Skeletal muscle satellite cell (primary cell): ENCODE measurements around the gene SEZ6.

Experiments used
- H3K27me3 ChIP-seq: 2 replicates; pipeline ENCODE4 v1.7.0; 2013; ENCODE audit warnings: low read length; ENCODE audit not compliant: control insufficient read depth, insufficient read depth
- H3K36me3 ChIP-seq: 2 replicates; pipeline ENCODE4 v1.7.0; 2013; ENCODE audit warnings: mild to moderate bottlenecking, control low read depth, low read length; ENCODE audit not compliant: insufficient read depth
- H3K4me1 ChIP-seq: 2 replicates; pipeline ENCODE4 v1.7.0; 2013; ENCODE audit warnings: low read length; ENCODE audit not compliant: control insufficient read depth, insufficient read depth
- H3K4me2 ChIP-seq: 2 replicates; pipeline ENCODE4 v1.7.0; 2013; ENCODE audit warnings: mild to moderate bottlenecking, low read length
- H3K4me3 ChIP-seq: 2 replicates; pipeline ENCODE4 v1.7.0; 2013; ENCODE audit warnings: low read length
- H3K9ac ChIP-seq: 2 replicates; pipeline ENCODE4 v1.7.0; 2013; ENCODE audit warnings: mild to moderate bottlenecking, low read depth, low read length, moderate library complexity
- H3K9me3 ChIP-seq: replicated peaks from 2 replicates; pipeline ENCODE4 v1.7.0; 2013; ENCODE audit warnings: mild to moderate bottlenecking, control low read depth, low read length

The SEZ6 gene

DNA sequence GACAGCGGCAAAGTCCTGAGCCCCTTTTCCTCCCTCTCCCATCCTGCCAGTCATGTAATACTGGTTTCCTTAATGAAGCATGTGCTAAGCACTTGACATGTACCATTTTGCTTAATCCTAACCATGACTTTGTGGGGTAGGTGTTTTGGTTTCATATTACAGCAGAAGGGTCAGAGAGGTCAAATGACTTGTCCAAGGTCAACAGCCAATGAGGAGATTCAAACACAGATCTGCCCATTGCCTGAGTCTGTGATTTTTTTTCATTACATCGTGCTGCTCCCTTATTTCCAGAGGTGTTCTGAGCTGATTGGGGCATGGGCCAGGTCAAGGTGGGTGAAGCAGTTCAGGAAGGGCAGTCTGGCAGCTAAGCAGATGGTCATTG lies 36.9 kb downstream of the SEZ6 start:
- Histone ChIP-seq H3K9me3 (no peaks in the 10 kb centered on the region), H3K4me1 (peaks cover 21% of the 10 kb centered on the region), H3K27me3 (peaks cover 34% of the 10 kb centered on the region), H3K9ac (no peak overlapping the region), H3K36me3 (no peaks in the 10 kb centered on the region), H3K4me3 (no peak overlapping the region), H3K4me2 (no peak overlapping the region)

DNA sequence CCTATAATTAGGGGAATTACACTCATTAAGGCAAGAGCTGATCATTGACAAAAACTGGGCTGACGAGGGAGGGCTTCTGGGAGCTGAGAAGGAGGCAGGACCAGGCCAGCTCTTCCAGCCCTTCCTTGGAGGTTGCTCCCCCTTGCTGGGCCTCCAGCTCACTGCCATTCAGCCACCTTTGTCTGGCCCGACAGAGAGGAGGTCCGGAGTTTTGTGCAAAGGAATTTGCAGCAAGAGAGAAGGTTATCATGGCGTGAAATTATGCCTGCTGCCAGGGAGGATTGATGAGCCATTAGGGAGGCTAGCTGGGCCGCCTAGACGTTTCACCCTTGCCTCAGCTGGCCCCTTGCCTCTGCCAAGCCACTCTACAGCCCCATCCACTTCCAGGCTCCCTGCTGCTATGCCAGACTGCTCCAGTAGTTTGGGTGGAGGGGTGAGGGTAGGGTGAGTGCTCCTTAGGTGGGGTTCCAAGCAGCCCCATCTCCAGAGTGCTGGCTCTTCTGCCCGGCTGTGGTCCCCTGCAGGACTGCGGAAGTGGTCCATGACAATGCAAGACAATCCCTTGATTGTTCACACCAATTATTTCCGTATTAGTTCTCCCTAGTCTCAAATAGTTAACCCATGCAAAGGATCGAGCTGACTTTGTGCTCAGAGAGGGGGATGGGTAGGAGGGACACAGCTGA lies 37.5 kb downstream of the SEZ6 start:
- no peak overlapping the region for H3K4me3 ChIP-seq
- no peaks in the 10 kb centered on the region for H3K9me3 ChIP-seq
- H3K9ac ChIP-seq, result no peak overlapping the region
- no peak overlapping the region for H3K4me2 ChIP-seq
- peaks cover 40% of the 10 kb centered on the region for H3K27me3 ChIP-seq
- H3K36me3 ChIP-seq, result no peaks in the 10 kb centered on the region
- peaks cover 17% of the 10 kb centered on the region for H3K4me1 ChIP-seq

DNA sequence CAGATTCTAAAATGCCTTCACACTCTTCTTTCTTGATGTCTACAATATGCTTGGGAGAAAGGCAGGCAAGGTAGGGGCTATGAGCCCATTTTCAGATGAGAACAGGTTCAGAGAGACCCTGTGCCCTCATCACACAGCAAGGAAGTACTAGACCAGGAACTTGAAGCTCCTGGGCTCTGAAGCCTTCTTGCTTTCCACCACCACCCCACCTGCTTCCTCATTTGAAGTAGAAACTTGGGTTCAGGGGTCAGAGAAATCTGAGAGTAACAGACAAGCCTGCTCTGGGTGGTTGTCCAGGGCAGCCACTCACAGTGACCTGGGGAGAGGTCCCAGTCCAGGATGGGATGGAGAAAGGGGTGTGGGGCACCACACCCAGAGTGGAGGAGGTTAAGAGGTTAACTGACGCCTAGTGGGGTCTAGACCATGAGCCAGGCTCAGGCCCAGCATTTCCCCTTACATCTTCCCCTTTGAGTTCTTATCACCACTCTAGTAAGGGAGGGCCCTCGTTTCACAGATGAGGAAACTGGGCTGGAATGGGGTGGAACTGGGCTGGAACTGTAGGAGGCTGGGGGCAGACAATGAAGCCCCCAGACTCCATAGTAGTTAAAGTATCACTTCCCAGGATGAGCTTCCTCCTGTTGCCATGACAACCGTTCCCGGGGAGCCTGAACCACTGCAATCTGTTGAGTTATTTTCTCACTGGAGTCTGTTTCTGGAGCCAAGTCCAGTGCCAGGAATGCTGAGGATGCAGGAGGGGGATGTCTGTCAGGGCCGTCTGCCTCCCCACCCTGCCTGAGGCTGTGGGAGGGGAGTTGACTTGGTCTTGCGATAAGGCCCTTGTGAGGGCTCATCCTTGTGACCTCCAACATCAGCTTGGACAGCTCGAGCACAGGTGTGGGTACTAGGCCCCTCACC lies 38.4 kb downstream of the SEZ6 start:
- Histone ChIP-seq H3K4me1 (peaks cover 10% of the 10 kb centered on the region), H3K9me3 (no peaks in the 10 kb centered on the region), H3K9ac (no peak overlapping the region), H3K36me3 (no peaks in the 10 kb centered on the region), H3K4me2 (no peak overlapping the region), H3K27me3 (peaks cover 40% of the 10 kb centered on the region), H3K4me3 (no peak overlapping the region)

DNA sequence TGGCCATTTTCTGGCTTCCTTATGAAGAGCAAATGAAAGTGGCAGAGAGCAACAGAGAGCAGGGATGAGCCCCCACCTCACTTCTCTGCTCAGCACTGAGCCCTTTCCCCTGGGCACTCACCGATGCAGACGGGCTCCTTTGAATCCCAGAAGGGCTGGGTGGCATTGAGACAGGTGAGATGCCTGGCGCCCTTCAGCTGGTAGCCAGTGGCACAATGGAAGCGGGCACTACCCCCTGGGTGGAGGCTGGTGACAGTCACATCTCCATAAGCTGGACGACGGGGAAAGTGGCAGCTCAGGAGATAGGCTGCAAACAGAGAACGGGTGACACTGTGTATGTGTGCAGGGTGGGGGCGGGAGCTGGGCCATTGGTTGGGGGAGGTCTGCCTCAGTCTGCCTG lies 42.0 kb downstream of the SEZ6 start:
- no peak overlapping the region for H3K4me3 ChIP-seq
- no peaks in the 10 kb centered on the region for H3K36me3 ChIP-seq
- H3K27me3 ChIP-seq, result peaks cover 33% of the 10 kb centered on the region
- H3K4me2 ChIP-seq, result no peak overlapping the region
- H3K9me3 ChIP-seq, result no peaks in the 10 kb centered on the region
- H3K9ac ChIP-seq, result no peak overlapping the region
- peaks cover 6% of the 10 kb centered on the region for H3K4me1 ChIP-seq

DNA sequence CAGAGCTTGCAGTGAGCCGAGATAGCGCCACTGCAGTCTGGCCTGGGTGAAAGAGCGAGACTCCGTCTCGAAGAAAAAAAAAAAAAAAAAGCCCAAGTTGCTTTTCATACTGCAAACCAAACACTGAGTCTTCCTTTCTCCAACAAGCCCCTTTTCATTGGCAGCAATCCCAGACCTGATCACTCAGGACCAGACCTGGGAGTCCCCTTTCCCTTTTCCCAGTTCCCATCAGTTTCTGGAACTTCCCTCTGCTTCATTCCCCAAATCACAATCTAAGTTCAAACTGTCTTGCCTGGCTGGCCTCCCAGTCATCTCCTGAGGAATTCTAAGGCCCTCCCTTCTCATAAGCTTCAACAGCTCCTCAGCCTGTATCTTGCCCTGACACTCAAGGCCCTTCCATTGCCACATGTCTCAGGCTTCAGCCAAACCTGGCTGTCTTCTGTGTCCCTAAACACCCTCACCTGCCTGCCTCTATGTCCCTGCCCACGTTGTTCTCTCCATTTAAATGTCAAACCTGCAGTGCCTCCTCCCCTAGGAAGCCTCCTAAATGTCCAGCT lies 42.7 kb downstream of the SEZ6 start:
- Histone ChIP-seq H3K27me3 (peaks cover 27% of the 10 kb centered on the region), H3K4me3 (no peak overlapping the region), H3K4me1 (peaks cover 6% of the 10 kb centered on the region), H3K36me3 (no peaks in the 10 kb centered on the region), H3K9me3 (no peaks in the 10 kb centered on the region), H3K4me2 (no peak overlapping the region), H3K9ac (no peak overlapping the region)

DNA sequence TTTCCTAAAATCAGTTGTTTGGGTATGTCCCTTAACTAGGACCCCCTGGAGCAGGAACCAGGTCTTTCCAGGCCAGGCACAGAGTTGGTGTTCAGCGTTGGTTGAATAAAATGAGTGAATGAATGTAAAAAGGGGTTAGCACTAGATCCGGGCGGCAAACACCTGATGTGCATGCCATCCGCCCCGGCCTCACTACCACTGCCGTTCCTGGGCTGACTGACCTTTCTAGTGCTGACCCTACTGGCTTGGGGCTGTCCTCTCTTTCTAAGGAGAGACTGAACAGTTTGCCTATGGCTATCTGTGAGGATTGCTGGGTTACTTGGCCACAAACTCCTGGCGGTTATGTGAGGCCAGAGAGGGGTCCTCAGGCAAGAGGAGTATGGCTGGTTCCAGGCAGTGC lies 44.4 kb downstream of the SEZ6 start:
- peaks cover 6% of the 10 kb centered on the region for H3K4me1 ChIP-seq
- no peak overlapping the region for H3K4me2 ChIP-seq
- H3K9me3 ChIP-seq, result no peaks in the 10 kb centered on the region
- H3K9ac ChIP-seq, result no peak overlapping the region
- peaks cover 21% of the 10 kb centered on the region for H3K27me3 ChIP-seq
- no peak overlapping the region for H3K4me3 ChIP-seq
- H3K36me3 ChIP-seq, result no peaks in the 10 kb centered on the region

DNA sequence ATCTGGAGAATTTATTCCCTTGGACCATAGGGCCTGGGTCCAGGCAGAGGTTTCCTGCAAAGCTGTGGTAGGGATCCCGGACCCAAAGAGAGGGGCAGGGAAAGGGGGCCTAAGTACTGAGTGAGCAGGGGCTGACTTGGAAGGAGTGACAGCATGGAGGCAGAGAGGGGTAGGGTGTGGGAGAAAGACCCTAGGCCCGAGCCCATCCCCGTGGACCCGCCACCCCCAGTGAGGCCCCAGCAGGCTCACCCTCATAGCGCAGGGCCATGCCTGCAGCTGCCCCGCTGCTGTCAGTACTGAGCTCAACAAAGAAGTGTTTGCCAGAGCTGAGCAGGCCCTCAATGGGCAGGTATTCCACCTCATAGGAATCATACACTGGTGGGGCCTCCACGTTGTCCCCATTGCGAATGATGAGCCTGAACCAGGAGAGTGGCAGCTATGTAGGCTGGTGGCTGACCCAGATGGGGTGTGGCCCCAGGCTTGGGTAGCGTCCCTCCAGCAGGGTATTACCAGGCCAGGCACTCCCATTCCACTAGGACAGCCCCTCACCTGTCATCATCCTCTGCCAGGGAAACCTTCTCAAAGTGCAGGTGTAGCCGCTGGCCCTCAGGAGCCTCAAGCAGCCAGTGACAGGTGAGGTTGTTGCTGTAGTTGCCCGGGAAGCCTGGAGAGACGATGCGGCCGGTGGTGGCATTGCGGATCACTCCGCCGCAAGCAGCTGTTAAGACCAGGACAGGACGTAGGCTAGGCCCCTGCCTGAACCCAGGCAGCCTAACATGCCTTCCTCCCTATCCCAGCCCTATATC lies 45.4 kb downstream of the SEZ6 start:
- peaks cover 6% of the 10 kb centered on the region for H3K4me1 ChIP-seq
- no peak overlapping the region for H3K4me3 ChIP-seq
- peaks cover 21% of the 10 kb centered on the region for H3K27me3 ChIP-seq
- no peaks in the 10 kb centered on the region for H3K9me3 ChIP-seq
- H3K9ac ChIP-seq, result no peak overlapping the region
- no peaks in the 10 kb centered on the region for H3K36me3 ChIP-seq
- no peak overlapping the region for H3K4me2 ChIP-seq

DNA sequence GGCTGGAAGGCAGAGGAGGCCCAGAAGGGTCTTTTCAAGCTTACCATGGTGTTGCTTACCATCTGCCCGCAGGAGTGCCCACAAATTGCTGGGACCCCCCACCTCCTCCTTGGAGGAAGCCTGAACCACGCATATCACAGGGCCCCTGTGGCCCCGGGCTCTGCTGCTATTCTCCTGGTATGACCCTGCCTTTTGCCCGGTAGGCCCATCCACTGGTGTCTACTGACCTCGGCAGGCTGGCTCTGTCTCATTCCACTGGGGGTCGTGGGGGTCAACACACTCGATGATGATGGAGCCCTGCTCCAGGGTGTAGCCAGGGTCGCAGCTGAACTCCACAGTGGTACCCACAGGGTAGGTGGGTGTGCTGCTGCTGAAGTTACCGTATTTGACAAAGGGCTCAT lies 46.4 kb downstream of the SEZ6 start:
- Histone ChIP-seq H3K4me1 (peaks cover 5% of the 10 kb centered on the region), H3K27me3 (peaks cover 21% of the 10 kb centered on the region), H3K36me3 (no peaks in the 10 kb centered on the region)

DNA sequence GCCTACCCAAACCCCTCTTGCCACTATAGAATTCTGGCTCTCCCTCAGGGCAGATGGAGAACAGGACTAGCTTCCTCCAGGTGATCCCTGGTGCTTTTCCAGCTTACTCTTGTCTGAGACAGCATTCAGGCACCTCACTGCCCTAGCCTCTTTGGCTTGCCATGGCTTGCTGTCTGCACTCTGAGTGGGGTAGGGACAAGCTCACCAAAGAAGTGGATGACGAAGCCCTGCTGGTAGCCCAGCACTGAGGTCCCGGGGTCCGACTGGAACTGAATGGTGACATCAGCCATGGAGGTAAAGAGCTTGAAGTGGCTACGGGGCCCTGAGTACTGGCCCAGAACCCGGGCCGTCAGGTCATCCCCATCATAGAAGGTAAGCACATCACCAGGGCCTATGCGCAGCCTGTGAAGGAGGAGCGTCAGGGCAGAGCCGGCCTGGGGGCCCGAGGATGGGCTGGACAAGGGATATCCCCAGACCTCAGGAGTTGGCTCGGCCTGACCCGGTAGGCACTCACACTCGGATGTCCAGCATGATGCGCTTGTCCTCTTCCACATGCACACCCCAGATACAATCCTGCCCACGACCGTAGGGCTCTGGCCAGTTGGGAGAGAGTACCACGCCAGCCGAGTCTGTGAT lies 46.9 kb downstream of the SEZ6 start:
- H3K9me3 ChIP-seq, result no peaks in the 10 kb centered on the region
- H3K36me3 ChIP-seq, result no peaks in the 10 kb centered on the region
- no peak overlapping the region for H3K4me3 ChIP-seq
- H3K9ac ChIP-seq, result no peak overlapping the region
- H3K27me3 ChIP-seq, result peaks cover 21% of the 10 kb centered on the region
- H3K4me2 ChIP-seq, result no peak overlapping the region
- no peaks in the 10 kb centered on the region for H3K4me1 ChIP-seq

More for the DNA sequence above, 46.4 kb downstream of the SEZ6 start:
- Histone ChIP-seq H3K4me3 (no peak overlapping the region), H3K9ac (no peak overlapping the region), H3K4me2 (no peak overlapping the region), H3K9me3 (no peaks in the 10 kb centered on the region)

DNA sequence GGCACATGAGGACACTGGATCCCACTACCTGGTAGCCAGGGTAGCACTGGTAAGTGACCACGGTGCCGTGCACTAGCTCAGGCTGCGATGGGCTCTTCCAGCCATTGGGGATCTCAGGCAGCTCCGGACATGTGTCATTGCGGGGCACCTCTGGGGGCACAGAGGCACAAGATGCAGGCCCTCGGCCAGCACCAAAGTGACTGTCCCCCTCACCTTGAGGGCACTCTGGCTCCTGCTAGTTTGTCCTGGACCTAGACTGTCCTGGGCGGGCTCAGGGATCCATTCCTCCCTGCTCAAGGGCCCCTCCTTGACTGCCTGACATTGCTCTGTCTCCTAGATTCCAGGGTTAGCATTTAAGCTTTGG lies 47.9 kb downstream of the SEZ6 start:
- no peak overlapping the region for H3K4me3 ChIP-seq
- no peaks in the 10 kb centered on the region for H3K9me3 ChIP-seq
- no peaks in the 10 kb centered on the region for H3K36me3 ChIP-seq
- peaks cover 12% of the 10 kb centered on the region for H3K27me3 ChIP-seq
- no peak overlapping the region for H3K4me2 ChIP-seq
- H3K9ac ChIP-seq, result no peak overlapping the region
- no peaks in the 10 kb centered on the region for H3K4me1 ChIP-seq
